Measurements from ENCODE around the gene CD44.

- no peak for TF ChIP-seq CTCF (IDR thresholded peaks at IDR 0.05)
- TF ChIP-seq POLR2A (IDR thresholded peaks at IDR 0.05): no peak
Measured at GRCh38 chr11:35141571-35141971, 2.6 kb downstream of the CD44 start.

All from lower leg skin (tissue), 3 donors.